Left hindlimb (tissue), 1 donor: Measurements from ENCODE around the gene KCNIP4.

ENCODE experiments used
- DNase-seq: peaks from one replicate; pipeline ENCODE4 v3.0.0-alpha.2; 2018

The KCNIP4 gene

DNA sequence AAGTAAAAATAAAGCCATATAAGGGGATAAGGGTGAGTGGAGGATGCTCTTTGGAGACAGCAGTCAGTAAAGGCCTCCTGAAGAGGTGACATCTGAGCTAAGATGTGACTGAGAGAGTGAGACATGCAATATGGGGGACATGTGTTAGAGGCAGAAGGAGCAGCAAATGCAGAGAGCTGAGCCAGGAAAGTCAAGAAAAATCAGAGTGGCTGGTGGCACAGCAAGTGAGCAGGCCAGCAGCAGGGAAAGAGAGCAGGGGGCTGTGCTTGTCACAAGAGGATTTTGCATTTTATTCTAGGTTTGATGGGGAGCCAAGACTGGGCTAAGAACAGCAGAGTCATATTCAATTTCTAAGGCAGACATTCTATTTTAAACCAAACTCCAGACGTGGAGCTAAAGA is 394.5 kb downstream of the KCNIP4 start:
- no peak for DNase-seq

DNA sequence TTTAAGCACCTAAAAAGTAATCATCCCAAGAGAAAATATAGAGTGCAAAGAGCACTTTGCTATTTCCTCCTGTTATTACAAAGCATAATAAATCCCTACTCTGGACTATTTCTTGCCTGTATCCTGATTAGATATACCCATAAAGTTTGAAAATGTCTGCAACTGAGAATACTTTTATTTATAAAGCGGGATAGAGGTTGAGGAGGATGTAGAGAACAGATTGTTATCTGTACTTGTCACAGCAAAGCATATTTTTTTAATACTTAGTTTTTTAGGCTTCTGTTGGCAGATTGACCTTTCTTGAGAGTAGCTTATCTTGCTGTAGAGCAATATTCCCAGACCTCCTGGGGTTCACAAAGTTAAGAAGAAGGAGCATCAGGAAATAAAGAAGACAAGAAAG is 396.1 kb downstream of the KCNIP4 start:
- DNase-seq = no peak

DNA sequence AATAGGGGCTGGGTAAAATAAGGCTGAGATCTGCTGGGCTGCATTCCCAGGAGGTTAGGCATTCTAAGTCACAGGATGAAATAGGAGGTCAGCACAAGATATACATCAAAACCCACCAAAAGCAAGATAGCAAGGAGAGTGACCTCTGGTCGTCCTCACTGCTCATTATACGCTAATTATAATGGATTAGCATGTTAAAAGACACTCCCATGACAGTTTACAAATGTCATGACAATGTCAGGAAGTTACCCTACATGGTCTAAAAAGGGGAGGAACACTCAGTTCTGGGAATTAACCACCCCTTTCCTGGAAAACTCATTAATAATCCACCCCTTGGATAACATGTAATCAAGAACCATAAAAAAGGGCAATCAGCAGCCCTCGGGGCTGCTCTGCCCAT is 403.6 kb downstream of the KCNIP4 start:
- no peak for DNase-seq

DNA sequence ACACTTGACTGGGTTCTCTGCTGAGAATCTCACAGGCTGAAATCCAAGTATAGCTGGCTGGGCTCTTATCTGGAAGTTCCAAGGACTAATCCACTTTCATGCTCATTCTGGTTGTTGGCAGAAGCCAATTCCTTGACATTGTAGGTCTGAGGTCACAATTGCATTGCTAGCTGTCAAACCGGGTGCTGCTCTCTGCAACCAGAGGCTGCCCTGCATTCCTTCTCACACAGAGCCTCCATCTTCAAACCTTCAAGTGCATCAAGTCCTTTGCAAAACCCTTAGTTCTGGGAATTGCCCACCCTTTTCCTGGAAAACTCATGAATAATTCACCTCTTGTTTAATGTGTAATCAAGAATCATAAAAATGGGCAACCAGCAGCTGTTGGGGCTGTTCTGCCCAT is 404.2 kb downstream of the KCNIP4 start:
- no peak for DNase-seq

DNA sequence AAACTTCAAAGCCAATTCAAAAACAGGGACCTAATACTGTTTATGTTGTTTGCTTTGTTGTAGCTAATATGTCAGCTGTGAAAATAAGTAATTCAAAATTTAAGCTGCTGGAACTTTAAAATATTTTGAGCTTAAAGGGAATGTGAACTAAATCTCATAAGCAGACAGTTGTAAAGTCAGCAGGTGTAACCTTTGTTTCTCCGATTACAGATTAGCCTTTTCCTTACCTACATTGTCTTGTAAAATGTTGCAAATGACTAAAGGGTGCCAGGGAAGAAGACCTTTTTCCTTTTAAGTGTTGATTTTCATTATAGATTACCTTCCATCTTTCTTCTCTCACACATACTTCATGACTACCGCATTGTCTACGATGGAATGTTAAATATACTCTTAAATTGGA is 405.1 kb downstream of the KCNIP4 start:
- no peak for DNase-seq

DNA sequence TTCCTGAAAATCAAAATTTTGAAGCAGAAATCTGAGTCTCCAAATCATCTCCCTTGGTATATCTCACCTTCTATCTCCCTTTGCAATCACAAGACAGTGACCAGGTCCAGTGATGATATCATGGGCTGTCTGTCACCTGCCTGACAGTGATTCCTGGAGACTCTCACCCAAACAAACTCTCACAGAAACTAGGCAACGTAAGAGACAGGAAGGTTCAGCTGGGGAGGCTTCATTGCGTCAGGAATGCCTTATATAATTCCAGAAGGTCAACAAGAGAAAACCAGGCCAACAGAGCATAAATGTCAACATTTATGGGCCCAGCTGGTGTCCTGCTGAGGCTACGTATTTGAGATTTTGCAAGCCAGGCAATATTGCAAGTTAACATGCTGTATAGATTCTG is 412.7 kb downstream of the KCNIP4 start:
- DNase-seq = no peak

DNA sequence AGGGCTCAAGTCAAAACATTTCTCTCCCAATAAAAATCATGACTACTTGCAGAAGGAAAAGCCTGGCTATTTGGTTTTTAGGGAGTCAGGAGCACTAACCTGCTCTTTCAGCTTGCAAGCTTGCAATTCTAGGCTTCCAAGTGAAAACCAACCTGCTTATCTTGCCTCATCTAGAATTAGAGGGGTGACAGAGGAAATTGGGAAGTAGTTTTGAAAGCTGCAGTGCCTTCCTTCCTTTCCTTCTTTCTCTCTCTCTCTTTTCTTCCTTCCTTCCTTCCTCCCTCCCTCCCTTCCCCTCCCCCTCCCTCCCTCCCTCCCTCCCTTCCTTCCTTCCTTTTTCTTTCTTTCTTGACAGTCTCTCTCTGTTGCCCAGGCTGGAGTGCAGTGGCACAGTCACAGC is 417.5 kb downstream of the KCNIP4 start:
- DNase-seq = no peak

DNA sequence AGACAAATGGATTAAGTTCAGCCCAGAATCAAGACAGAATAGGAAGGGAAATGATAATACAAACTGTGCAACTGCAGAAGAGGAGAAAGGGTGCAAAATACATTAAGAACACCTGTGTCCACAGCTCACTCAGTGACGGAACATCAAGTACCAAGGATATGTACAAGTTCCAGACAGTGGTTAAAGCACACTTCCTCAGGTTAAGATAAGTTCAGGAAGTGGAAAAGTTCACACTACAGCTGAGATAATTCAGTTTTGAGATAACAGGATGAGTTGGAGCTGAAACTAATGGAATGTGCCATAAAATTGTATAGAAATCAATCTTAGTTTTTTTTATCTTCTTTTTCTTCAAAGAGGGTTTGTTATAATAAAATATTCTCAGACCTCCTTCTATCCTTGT is 419.4 kb downstream of the KCNIP4 start:
- DNase-seq = no peak

DNA sequence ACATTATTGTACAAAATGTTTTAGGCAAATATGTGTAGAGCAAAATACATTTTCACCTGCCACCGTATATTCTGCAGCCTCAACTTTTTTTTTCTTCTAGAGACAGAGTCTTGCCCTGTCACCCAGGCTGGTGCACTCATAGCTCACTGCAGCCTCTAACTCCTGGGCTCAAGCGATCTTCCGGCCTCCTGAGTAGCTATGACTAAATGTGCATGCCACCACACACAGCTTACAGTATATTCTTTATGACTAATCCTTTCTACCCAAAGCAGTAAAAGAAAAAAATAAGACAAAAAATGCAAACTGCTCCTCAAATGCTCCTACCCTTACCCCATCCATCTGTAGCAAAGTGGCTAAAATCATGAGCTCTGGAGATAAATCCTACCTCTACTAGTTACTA is 426.3 kb downstream of the KCNIP4 start:
- no peak for DNase-seq

DNA sequence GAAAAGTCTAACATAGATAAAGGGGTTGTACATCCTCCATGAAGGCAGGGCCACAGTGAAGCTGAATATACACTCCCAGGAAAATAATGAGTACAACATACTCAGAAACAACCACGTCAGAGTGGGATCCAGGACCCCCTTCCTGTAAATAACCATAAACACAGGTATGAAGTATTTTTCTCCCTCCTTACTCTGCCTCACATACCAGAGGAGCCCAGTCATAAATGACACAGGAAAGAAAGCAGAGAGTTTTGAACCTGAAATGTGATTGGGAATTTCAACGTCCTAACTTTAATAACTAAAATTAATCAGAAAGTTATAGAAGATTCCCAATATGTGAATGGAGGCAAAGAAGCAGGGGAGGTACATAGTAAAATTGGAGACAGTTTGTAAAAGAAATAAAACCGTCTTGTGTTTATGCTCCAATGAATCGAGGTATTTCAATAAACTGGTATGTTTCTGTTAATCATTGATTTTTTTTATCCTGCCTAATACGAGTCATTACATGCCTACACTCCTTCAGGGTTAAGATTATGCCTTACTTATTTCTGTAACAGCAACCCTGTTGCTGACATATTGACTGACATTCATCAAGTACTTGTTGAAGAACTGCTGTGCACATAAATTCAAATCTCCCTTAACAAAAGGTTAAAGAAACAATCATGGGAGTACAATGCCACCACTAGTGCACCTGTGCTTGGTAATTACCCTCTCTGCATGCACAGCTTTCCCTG is 431.3 kb downstream of the KCNIP4 start:
- no peak for DNase-seq

DNA sequence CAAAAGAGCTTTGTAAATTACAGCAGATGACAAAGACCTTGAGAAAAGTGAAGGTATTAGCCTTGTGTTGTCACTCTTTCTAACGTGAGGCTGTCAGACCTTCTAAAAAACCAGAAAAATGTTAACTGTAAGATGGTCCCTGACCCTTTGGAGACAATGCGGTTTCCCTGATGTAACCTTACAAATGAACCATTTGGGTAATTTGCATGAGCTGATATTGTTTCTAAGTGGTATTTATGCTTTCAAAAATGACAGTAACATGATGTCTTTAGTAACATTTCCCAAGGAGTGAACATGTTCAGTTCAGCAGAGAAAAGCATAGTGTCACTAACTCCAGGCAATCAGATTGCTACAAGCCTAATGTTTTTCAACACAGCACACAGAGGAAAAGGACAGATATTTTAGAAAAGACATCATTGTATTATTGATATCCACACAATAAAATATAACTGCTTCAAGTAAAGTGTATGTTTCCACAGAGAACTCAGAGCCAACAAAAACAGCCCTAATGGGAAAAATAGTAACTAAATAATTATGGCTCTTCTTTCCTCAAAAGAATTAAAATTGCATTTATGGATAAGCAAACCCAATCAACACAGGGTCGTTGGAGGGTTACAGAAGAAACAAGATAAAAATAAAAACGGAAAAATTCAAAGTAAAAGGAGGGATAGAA is 434.4 kb downstream of the KCNIP4 start:
- DNase-seq = no peak

DNA sequence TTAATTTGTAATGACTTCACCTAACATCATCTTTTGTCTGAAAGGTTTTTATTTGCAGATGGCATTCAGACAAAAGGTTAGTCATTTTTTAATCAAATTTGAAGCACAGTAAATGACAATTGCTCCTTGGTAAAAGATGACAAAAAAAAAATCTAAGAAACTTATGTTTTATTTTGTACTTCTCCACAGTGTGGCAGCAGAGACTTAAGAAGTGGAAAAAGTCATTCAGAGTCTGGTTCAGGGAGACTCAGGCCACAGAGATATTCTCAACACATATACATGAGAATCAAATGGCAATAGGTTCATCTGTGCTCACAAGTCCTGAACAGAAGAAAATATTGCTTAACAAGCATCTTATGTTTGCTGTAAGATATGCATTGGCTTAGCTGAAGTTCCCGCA is 436.2 kb downstream of the KCNIP4 start:
- no peak for DNase-seq

DNA sequence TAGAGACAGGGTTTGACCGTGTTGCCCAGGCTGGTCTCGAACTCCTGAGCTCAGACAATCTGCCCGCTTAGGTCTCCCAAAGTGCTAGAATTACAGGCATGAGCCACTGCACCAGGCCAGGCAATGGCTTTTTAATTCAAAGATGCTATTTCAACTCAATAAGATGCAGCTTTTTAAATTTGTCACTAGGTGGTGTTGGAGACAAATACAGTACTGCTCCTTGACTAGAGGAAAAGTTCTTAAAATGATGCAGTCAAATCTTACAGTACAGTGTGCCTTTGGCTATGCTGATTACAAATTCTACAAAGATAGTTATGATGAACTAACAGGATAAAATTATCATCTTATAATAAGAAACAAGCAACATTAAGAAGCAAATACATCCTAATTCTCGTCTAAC is 441.1 kb downstream of the KCNIP4 start:
- DNase-seq = no peak

DNA sequence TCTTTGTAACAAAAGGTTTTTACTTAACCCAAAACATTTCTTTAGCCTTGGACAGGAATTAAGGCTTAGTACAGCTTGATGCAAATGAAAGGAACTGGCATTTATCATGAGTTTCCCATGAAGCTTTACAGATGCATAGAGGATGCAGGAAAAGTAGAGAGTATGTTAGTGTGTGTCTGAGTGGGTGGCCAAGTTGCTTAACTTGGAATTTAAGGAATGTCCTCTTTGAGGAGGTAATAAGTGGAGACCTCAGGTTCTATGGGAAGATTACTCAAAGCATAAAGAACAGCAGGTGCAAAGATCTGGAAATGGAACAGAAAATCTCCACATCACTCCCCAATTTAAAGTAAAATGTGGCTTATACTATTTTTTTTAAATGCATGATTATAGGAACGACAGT is 457.9 kb downstream of the KCNIP4 start:
- no peak for DNase-seq

DNA sequence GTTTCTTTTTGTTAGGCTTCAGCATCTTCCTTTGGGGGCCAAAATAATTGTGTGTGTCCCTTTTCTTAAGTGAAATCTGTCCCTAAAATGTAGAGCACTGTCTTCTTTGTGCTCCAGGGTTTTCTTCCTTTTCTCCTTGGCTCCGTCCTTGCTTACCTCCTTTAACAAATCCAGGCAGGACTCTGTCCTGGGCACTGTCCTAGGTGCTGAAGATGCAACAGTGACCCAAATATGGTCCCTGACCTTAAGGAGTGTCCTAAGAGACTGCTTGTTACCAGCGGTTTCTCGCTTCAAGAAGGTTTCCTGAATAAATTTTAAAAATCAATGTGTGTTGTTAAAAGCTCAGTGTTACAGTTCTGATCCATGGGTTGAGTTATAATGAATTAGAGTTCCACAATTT is 471.8 kb downstream of the KCNIP4 start:
- DNase-seq = no peak

DNA sequence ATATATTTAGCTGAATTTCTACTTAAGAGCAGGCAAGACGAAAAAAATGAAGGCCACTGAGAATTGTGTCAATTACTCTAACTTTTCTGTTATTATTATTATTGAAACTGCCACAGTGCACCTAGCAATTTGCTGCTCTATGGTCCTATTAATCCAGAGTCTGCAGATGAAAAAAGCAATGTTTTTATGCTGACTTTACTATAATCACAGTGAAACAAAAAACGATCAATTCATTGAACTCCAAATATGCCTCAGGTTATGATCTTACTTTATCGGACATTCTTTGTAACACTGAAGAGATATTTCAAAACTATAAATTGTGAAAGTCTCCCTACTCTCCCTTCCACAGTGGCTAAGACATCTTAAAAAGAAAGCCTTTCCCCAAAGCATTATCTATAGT is 474.4 kb downstream of the KCNIP4 start:
- DNase-seq = no peak

DNA sequence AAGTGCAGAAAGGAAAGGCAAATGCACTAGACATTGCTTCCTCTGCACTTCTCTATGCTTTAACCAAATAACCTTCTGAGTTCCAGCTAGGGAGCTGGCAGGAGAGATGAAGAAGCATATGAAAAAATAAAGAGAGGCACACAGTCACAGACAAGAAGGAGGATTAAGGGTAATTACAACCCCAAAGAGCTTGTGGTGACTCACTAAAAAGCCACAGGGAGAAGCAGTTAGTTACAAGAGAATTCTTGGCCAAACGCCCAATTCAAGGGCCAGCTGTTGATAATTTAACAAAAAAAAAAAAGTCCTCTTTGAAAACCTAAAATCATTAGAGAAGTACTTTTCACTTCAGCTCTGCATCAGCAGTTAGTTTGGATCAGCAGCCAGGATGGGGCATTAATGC is 478.0 kb downstream of the KCNIP4 start:
- DNase-seq = no peak

DNA sequence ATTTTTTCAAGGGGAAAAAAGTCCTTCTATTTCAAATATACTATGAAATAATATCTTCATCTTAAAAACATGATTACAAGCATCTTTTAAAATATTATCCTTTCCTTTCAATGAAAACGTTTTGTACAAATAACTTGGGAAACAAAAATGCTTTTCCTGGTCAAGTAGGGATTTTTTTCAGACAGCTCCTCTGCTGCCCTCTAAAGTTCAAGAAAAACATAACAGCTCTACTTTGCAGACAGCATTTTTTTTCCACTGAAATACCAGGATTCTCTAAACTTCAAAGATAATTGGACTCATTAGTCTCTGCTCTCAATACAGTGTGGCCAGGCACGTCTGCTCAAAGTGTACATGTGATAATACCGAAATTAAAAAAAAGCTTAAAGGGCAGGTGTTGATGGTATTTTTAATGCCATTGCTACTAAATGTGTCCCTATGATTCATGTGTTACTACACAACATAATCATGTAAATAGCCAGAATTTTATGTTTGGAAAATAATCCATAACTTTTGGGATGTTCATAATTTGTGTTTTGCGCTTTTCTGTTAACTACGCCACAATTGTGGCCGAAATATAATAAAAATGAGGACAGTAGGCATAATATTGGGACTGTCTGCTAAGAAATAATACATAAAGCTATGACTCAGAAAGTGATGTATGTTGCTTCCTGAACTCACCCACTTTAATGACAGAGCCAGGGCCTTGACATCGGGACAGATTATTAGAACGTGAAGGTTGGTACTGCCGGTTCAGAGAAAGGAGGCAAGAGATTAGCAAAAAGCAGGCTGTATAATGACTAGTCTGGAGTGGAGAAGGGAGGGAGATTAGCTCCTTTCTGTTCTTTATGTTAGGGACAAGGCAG is 478.9 kb downstream of the KCNIP4 start:
- no peak for DNase-seq

DNA sequence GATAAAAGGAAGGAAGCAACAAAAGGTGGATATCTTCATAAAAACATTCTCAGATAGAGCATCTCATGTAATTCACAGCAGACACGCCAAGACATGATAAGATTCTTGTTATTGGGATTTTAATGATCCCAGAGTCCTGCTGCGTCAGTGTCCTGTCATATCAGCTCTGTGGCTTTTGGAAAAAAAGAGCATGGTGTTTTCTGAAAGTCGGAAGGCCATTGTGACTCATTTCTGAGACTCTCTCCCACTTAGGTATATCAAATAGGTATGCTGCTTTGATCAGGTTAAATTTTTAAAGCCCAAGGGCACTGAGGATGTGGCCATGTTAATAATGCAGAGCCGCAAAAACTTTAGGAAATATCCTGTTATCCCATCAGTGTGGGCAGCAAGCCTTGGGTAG is 481.0 kb downstream of the KCNIP4 start:
- DNase-seq = no peak

DNA sequence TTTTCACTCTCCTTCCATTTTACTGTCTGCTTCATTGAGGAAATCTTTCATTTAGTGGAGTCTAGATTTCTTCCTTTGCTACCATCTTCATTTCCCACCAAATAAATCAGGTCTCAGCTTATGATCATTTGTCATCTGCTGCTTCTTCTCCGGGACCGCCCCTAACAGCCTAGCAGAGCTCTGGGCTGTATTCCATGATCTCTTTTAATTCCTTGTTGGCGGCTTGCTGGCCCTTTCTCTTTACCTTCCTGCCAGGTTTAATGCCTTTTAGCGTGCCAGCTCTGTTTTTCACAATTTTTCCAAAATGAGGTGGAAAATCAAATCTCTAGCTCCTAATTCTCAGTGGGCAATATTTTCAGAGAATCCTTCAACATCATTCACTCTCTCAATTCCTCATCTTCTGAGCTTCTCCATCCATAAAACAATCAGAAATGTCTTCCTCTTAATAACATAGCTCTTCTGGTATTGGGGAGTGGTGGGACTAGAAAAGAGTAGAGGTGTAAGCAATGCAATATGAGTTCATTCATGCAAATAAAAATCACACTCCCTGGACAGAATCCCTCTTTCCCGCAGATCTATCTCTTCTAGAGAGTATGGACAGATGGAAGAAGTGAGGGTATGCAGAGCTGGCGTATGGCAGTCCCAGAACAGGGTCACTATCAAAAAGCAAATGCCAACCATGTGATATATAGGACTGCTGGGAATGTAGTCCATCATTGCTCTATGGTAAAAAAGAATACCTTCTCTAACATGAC is 491.3 kb downstream of the KCNIP4 start:
- DNase-seq = no peak

DNA sequence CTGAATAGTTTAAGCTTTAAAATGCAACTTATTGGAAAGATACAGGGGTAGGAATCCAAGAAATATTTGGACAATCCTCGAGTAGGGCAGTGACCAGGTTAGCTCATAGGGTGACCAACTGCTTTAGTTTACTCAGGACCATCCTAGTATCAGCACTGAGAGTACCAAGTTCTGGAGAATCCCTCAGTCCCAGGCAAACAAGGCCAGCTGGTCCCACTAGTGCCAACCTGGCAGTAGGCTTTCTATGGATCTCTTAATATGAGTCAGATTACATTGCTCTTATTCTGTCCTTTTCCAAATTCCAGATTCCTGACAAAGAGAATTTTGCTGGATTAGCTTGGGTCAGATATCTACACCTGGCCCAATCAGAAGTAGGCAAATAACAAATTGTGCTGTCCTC is 493.7 kb downstream of the KCNIP4 start:
- DNase-seq = no peak

DNA sequence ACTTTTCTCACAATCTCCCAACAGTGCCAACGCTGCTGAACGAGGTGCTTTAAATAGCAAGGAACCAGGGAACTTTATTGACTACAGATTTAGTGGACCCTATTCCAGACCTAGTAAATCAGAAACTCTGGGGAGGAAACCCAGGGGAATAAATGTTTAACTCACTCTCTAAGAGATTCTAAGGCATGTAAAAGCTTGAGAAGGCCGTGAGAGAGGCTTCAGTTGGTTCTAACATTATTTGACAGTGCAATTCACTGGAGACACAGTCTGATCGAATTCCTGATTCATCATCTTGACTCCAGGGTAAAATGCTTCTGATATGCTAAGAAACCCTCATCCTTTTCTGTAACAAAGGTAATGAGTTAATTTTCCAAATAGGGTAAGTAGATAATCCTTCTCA is 494.4 kb downstream of the KCNIP4 start:
- DNase-seq = no peak

DNA sequence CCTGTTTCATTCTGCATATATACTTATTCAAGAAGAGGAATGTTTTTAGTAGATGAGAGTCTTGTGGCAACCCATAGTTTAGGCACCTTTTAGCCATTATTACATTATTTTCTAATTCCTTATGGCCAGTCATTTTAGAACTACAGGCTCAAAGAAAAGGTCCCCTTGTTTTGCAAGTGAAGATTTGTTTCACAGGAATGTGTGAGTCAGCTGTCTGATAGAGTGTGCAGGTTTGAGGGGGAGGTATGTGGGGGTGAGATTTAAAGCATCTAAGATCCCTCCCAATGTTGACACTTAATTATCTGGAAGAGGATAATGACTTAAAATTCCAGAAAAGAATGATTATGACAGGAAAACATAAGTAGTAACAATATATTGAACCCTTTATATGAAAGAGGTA is 495.6 kb downstream of the KCNIP4 start:
- no peak for DNase-seq
